ENCODE measurements around the gene IGSF23. TPM values are rescaled to one million over a fixed set of nuclear protein-coding genes. Genes with fewer than 3 reads are reported as not detected.
A peak's percentile ranks its signal among the peaks of the same experiment; 100 is the strongest.

Gene IGSF23
- total and polyA plus RNA-seq, 2 of the 4 experiments (the other 2 are of a cell fraction) = 0.27 TPM; not detected in 1

DNA sequence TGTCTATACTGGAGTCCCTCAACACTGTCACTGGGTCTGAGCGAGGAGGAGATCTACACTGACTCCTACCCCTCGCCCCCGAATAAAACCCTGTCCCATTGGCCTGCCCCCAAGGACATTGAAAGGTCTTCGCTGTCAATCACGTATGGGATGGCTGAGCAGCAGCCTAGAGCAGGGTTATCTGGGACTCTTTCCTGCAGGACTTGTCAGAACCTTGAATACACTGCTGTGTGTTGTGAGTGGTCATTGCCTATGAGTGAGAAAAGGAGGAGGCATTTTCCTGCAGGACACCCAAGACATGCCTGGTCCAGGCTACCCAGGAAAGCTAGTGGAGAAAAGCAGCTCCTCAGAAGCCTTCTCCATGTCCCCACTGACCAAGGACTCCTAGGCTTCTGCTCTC, 40.0 kb downstream of the IGSF23 start:
- intact Hi-C loops (cut with micrococcal nuclease) = loop anchor here (1.0 kb wide), 1 partner anchor 78 kb away; no protein-coding TSS in a partner anchor
- CTCF ChIA-PET = interaction anchor here (1.2 to 3.1 kb wide), 2 partner anchors 10 to 82 kb away, joined by 8 to 16 read pairs; partner anchors contain the start of gene PVR
- BruUV-seq (replicated peaks) = no TSS peak

More for the DNA sequence above, 40.0 kb downstream of the IGSF23 start:
- Histone ChIP-seq H3K14ac (replicated peaks; ENCODE audit: low read depth, low read length) (no peak overlapping the region), H3K9me3 (ENCODE audit: control insufficient read depth, insufficient read depth, low read length) (no peaks in the 10 kb centered on the region), H4K8ac (ENCODE audit: low read depth in 2 of 2, low read length in 2 of 2) (peak overlapping the region in 1 of 2 experiments; percentile 16; a peak in 1 of 4 replicates), H3K9ac (ENCODE audit: low read depth, low read length) (no peak overlapping the region), H3K4me1 (ENCODE audit: control insufficient read depth, insufficient read depth, low read length) (peaks cover 7% of the 10 kb centered on the region), H2BK120ac (ENCODE audit: low read depth, low read length) (no peak overlapping the region), H3K18ac (ENCODE audit: low read depth, low read length) (no peak overlapping the region), H3K36me3 (ENCODE audit: control insufficient read depth, insufficient read depth, low read length) (peaks cover 65% of the 10 kb centered on the region), H4K91ac (ENCODE audit: insufficient read depth, low read depth, low read length) (no peak overlapping the region), H3K56ac (ENCODE audit: extremely low read depth, insufficient read depth, low read length) (no peak overlapping the region), H3K79me1 (ENCODE audit: low read depth in 1 of 2, low read length in 2 of 2) (peaks cover 45 to 86% of the 10 kb centered on the region in 2 experiments), H2AFZ (replicated peaks; ENCODE audit: low read length, poor library complexity) (no peak overlapping the region), H3K27me3 (ENCODE audit: control insufficient read depth, insufficient read depth, low read length) (no peaks in the 10 kb centered on the region), H3K4me3 (ENCODE audit: insufficient read depth, low read depth, low read length) (no peak overlapping the region), H2BK20ac (ENCODE audit: low read depth, low read length) (no peak overlapping the region), H3K9me1 (ENCODE audit: insufficient read depth, low read length) (peaks cover 26% of the 10 kb centered on the region), H3K27ac (ENCODE audit: insufficient read depth, low read length) (no peak overlapping the region), H2BK5ac (ENCODE audit: low read depth, low read length, poor library complexity, severe bottlenecking) (no peak overlapping the region), H3K23ac (ENCODE audit: low read depth, low read length) (0 out of 2 replicates have a peak overlapping the region, but pooled peaks have one; percentile 48), H4K20me1 (ENCODE audit: insufficient read depth, low read length) (peaks cover 39% of the 10 kb centered on the region), H2AK5ac (ENCODE audit: low read depth, low read length) (no peak overlapping the region), H4K5ac (ENCODE audit: low read depth, low read length) (no peak overlapping the region), H2AK9ac (replicated peaks; ENCODE audit: low read depth, low read length, poor library complexity) (no peak overlapping the region), H3K4ac (ENCODE audit: low read depth, low read length) (no peak overlapping the region), H3K4me2 (ENCODE audit: low read depth, low read length) (no peak overlapping the region), H2BK15ac (ENCODE audit: low read depth, low read length) (no peak overlapping the region)
- WGBS, 2 experiments (ENCODE audit: extremely low coverage in 2 of 2, insufficient read length in 1 of 2) = no CpG with 5 or more reads among the region's 5 CpGs
- DNase-seq (no peak), ATAC-seq (ENCODE audit: low read depth) (no peak)
- in situ Hi-C loops (cut with MboI; ENCODE audit: low sequenced_read_pairs) = no loop called here
- dilution Hi-C loops (cut with HindIII; ENCODE audit: low sequenced_read_pairs, unreplicated experiment) = no loop called here
- POLR2A ChIA-PET (ENCODE audit: unreplicated experiment) = no interaction called here
- TF ChIP-seq MAZ (IDR thresholded peaks at IDR 0.05; ENCODE audit: borderline replicate concordance, low read depth, low read length) (no peak), RAD21 (IDR thresholded peaks at IDR 0.05; ENCODE audit: low read length) (no peak), RCOR1 (IDR thresholded peaks at IDR 0.05; ENCODE audit: insufficient replicate concordance, low read length) (no peak), BHLHE40 (IDR thresholded peaks at IDR 0.05; ENCODE audit: low read depth, low read length) (no peak), CEBPB (IDR thresholded peaks at IDR 0.05; ENCODE audit: low read depth, low read length) (no peak), POLR2A (IDR thresholded peaks at IDR 0.05; ENCODE audit: low read depth, low read length) (no peak), MXI1 (IDR thresholded peaks at IDR 0.05; ENCODE audit: borderline replicate concordance, low read depth, low read length) (no peak), SMC3 (IDR thresholded peaks at IDR 0.05; ENCODE audit: low read depth, low read length) (no peak), NFE2L2 (IDR thresholded peaks at IDR 0.05; ENCODE audit: low read depth, low read length) (no peak), FOS (IDR thresholded peaks at IDR 0.05; ENCODE audit: low read depth, low read length) (no peak), MAFK (IDR thresholded peaks at IDR 0.05; ENCODE audit: low read depth, low read length) (no peak), CHD1 (IDR thresholded peaks at IDR 0.05; ENCODE audit: low read depth, low read length) (no peak), RFX5 (IDR thresholded peaks at IDR 0.05; ENCODE audit: low read depth, low read length) (no peak)
- TF ChIP-seq, protein P1, sequence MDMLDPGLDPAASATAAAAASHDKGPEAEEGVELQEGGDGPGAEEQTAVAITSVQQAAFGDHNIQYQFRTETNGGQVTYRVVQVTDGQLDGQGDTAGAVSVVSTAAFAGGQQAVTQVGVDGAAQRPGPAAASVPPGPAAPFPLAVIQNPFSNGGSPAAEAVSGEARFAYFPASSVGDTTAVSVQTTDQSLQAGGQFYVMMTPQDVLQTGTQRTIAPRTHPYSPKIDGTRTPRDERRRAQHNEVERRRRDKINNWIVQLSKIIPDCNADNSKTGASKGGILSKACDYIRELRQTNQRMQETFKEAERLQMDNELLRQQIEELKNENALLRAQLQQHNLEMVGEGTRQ (IDR thresholded peaks at IDR 0.05; ENCODE audit: low read depth, low read length) = no peak
- TF ChIP-seq, protein P2, sequence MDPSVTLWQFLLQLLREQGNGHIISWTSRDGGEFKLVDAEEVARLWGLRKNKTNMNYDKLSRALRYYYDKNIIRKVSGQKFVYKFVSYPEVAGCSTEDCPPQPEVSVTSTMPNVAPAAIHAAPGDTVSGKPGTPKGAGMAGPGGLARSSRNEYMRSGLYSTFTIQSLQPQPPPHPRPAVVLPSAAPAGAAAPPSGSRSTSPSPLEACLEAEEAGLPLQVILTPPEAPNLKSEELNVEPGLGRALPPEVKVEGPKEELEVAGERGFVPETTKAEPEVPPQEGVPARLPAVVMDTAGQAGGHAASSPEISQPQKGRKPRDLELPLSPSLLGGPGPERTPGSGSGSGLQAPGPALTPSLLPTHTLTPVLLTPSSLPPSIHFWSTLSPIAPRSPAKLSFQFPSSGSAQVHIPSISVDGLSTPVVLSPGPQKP (IDR thresholded peaks at IDR 0.05; ENCODE audit: borderline replicate concordance, low read depth, low read length) = no peak
- TF ChIP-seq, protein P3, sequence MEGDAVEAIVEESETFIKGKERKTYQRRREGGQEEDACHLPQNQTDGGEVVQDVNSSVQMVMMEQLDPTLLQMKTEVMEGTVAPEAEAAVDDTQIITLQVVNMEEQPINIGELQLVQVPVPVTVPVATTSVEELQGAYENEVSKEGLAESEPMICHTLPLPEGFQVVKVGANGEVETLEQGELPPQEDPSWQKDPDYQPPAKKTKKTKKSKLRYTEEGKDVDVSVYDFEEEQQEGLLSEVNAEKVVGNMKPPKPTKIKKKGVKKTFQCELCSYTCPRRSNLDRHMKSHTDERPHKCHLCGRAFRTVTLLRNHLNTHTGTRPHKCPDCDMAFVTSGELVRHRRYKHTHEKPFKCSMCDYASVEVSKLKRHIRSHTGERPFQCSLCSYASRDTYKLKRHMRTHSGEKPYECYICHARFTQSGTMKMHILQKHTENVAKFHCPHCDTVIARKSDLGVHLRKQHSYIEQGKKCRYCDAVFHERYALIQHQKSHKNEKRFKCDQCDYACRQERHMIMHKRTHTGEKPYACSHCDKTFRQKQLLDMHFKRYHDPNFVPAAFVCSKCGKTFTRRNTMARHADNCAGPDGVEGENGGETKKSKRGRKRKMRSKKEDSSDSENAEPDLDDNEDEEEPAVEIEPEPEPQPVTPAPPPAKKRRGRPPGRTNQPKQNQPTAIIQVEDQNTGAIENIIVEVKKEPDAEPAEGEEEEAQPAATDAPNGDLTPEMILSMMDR (conservative IDR thresholded peaks at IDR 0.05; ENCODE audit: low read depth, low read length) = no peak

All from IMR-90 (cell line).